Panc1 (cell line): ENCODE results near the gene RAPGEF5.

Experiments
- POLR2AphosphoS5 ChIP-seq: IDR thresholded peaks from 2 replicates; pipeline ENCODE4 v1.6.1; 2012; ENCODE audit warnings: mild to moderate bottlenecking, low read depth, low read length, moderate library complexity
- SIN3A ChIP-seq: IDR thresholded peaks from 2 replicates; pipeline ENCODE4 v1.6.1; 2012; ENCODE audit warnings: low read depth, mild to moderate bottlenecking, low read length, moderate library complexity, borderline replicate concordance; ENCODE audit not compliant: insufficient read depth
- TCF7L2 ChIP-seq: IDR thresholded peaks from 2 replicates; pipeline ENCODE4 v1.6.1; 2011; ENCODE audit warnings: mild to moderate bottlenecking, low read depth, low read length, inconsistent platforms
- TF ChIP-seq, protein P1 (sequence below): fragments of 450-650 bp; IDR thresholded peaks from 2 replicates; pipeline ENCODE4 v1.5.1; 2017; ENCODE audit warnings: mild to moderate bottlenecking
- TF ChIP-seq, protein P2 (sequence below), 2 experiments: IDR thresholded peaks; 2 replicates each; pipeline ENCODE4 v1.6.1; 2011 to 2012; ENCODE audit warnings: low read depth in 2 of 2, control low read depth in 1 of 2, low read length in 1 of 2, mild to moderate bottlenecking in 1 of 2, moderate library complexity in 1 of 2; ENCODE audit not compliant: insufficient read depth in 1 of 2

DNA sequence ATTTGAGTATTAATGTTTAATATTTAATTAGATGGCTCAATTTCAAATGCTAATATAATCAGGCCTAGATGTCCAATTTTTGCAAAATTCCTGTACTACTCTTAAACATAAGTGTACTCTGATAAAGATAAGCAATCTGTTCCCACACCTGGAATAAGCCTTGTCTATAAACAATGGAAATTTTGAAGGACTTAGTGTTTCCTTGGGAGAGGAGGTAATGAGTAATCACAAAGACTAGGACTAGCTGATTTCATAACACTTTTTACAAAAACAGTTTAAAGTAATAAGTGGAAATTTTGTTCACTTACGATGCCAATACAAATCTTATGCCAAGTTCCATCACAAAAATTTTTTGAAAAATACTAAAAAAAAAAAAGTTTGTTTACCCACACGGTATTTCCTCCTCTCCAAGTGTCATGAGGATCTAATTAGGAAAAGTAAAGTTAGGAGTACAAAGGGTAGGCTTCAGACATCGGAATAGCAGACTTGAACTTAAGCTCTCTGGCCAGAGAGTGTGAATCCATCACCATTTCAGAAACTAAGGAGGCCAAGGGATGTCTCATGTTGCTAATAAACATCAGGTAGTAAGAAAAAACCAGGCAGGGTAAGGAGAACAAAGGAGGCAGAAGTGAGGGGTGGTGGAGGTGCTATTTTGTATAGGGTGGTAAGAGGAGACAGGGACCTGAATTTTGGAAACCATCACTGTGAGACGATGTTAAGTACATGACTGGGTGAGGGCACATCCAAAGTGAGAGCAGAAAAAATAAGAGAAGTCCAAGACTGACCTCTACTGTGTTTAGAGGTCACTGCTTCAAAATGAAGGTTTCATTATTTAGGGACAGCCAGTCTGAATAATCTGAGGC lies 61.3 kb downstream of the RAPGEF5 start:
- TF ChIP-seq, protein P1, sequence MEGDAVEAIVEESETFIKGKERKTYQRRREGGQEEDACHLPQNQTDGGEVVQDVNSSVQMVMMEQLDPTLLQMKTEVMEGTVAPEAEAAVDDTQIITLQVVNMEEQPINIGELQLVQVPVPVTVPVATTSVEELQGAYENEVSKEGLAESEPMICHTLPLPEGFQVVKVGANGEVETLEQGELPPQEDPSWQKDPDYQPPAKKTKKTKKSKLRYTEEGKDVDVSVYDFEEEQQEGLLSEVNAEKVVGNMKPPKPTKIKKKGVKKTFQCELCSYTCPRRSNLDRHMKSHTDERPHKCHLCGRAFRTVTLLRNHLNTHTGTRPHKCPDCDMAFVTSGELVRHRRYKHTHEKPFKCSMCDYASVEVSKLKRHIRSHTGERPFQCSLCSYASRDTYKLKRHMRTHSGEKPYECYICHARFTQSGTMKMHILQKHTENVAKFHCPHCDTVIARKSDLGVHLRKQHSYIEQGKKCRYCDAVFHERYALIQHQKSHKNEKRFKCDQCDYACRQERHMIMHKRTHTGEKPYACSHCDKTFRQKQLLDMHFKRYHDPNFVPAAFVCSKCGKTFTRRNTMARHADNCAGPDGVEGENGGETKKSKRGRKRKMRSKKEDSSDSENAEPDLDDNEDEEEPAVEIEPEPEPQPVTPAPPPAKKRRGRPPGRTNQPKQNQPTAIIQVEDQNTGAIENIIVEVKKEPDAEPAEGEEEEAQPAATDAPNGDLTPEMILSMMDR, result no peak
- TF ChIP-seq POLR2AphosphoS5, result no peak
- TF ChIP-seq TCF7L2, result no peak
- TF ChIP-seq, protein P2, sequence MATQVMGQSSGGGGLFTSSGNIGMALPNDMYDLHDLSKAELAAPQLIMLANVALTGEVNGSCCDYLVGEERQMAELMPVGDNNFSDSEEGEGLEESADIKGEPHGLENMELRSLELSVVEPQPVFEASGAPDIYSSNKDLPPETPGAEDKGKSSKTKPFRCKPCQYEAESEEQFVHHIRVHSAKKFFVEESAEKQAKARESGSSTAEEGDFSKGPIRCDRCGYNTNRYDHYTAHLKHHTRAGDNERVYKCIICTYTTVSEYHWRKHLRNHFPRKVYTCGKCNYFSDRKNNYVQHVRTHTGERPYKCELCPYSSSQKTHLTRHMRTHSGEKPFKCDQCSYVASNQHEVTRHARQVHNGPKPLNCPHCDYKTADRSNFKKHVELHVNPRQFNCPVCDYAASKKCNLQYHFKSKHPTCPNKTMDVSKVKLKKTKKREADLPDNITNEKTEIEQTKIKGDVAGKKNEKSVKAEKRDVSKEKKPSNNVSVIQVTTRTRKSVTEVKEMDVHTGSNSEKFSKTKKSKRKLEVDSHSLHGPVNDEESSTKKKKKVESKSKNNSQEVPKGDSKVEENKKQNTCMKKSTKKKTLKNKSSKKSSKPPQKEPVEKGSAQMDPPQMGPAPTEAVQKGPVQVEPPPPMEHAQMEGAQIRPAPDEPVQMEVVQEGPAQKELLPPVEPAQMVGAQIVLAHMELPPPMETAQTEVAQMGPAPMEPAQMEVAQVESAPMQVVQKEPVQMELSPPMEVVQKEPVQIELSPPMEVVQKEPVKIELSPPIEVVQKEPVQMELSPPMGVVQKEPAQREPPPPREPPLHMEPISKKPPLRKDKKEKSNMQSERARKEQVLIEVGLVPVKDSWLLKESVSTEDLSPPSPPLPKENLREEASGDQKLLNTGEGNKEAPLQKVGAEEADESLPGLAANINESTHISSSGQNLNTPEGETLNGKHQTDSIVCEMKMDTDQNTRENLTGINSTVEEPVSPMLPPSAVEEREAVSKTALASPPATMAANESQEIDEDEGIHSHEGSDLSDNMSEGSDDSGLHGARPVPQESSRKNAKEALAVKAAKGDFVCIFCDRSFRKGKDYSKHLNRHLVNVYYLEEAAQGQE (IDR thresholded peaks at IDR 0.05; ENCODE audit: insufficient read depth in 1 of 2, low read depth in 2 of 2, low read length in 1 of 2), result no peak
- TF ChIP-seq SIN3A, result no peak
